ENCODE data around the gene MACROD2. TPM values are rescaled to one million over a fixed set of nuclear protein-coding genes. Genes with fewer than 3 reads are reported as not detected.

MACROD2 gene
- total RNA-seq, 1 experiment from 2014 or later, result 3.7 TPM

- TF ChIP-seq ZFX (IDR thresholded peaks at IDR 0.05) (no peak), SP1 (IDR thresholded peaks at IDR 0.05; ENCODE audit: low read depth) (no peak), SRF (IDR thresholded peaks at IDR 0.05; ENCODE audit: low read depth) (no peak), EGR1 (IDR thresholded peaks at IDR 0.05; ENCODE audit: low read depth) (no peak), SIN3A (IDR thresholded peaks at IDR 0.05; ENCODE audit: low read depth) (no peak)
Measured at GRCh38 chr20:16004108-16004854, 2009.0 kb downstream of the MACROD2 start (continued).

- ChIA-PET CTCF (no interaction called here), POLR2A (no interaction called here), RAD21 (ENCODE audit: low non-redundant PET in 1 of 2, low total read pairs in 2 of 2, uncharacterized antibody in 2 of 2, unreplicated experiment in 2 of 2) (no interaction called here)
- H3K27me3 ChIP-seq (ENCODE audit: insufficient read depth, low read length), result no peaks in the 10 kb centered on the region
- H3K27ac ChIP-seq (ENCODE audit: low read depth, low read length), result no peak overlapping the region
- H3K4me2 ChIP-seq (ENCODE audit: low read length), result no peak overlapping the region
- no peak overlapping the region for H2AFZ ChIP-seq (ENCODE audit: low read depth, low read length, poor library complexity, severe bottlenecking)
- DNase-seq (ENCODE audit: low read depth, low spot score), result no peak
- BruUV-seq (replicated peaks), result no TSS peak
- H4K20me1 ChIP-seq (ENCODE audit: insufficient read depth), result no peaks in the 10 kb centered on the region
- H3K9ac ChIP-seq (ENCODE audit: low read length), result no peak overlapping the region
- no peaks in the 10 kb centered on the region for H3K4me1 ChIP-seq (ENCODE audit: control insufficient read depth in 1 of 2, insufficient read depth in 2 of 2, low read length in 2 of 2)
- intact Hi-C loops (cut with micrococcal nuclease), result no loop called here
- TF ChIP-seq CEBPB (IDR thresholded peaks at IDR 0.05; ENCODE audit: low read depth) (no peak), FOSL1 (IDR thresholded peaks at IDR 0.05; ENCODE audit: low read depth) (no peak), REST (IDR thresholded peaks at IDR 0.05; ENCODE audit: low read depth) (no peak)
- H3K4me3 ChIP-seq (replicated peaks in 1 of 2; ENCODE audit: low read depth in 1 of 2, low read length in 2 of 2), result no peak overlapping the region
- H3K9me2 ChIP-seq (ENCODE audit: insufficient read depth), result no peaks in the 10 kb centered on the region
- no peaks in the 10 kb centered on the region for H3K79me2 ChIP-seq (ENCODE audit: insufficient read depth, low read length)
- H3K9me3 ChIP-seq (ENCODE audit: control insufficient read depth in 1 of 2, insufficient read depth in 1 of 2, low read depth in 1 of 2, low read length in 2 of 2), result no peaks in the 10 kb centered on the region; a peak in 2 of 4 replicates
- ATAC-seq, result no peak
- no peaks in the 10 kb centered on the region for H3K36me3 ChIP-seq (ENCODE audit: control insufficient read depth in 1 of 2, insufficient read depth in 2 of 2, low read length in 2 of 2)
Measured at GRCh38 chr20:16005021-16005914, 2010.0 kb downstream of the MACROD2 start.

Data from HCT116 (cell line).